H54 (cell line): ENCODE measurements around the gene MTFP1.

ENCODE experiments used
- DNase-seq: peaks from one replicate; pipeline ENCODE4 v3.0.0; 2011; ENCODE audit warnings: low spot score, mixed read lengths; ENCODE audit not compliant: insufficient read length
- FAIRE-seq: peaks from 3 replicates; lab custom pipeline; 2011; peaks lifted over from hg19 to GRCh38; lab: Jason Lieb, UNC
- POLR2A ChIP-seq: IDR thresholded peaks from 2 replicates; pipeline ENCODE4 v1.6.1; 2011; ENCODE audit warnings: low read depth, mild to moderate bottlenecking, low read length

Gene MTFP1

DNA sequence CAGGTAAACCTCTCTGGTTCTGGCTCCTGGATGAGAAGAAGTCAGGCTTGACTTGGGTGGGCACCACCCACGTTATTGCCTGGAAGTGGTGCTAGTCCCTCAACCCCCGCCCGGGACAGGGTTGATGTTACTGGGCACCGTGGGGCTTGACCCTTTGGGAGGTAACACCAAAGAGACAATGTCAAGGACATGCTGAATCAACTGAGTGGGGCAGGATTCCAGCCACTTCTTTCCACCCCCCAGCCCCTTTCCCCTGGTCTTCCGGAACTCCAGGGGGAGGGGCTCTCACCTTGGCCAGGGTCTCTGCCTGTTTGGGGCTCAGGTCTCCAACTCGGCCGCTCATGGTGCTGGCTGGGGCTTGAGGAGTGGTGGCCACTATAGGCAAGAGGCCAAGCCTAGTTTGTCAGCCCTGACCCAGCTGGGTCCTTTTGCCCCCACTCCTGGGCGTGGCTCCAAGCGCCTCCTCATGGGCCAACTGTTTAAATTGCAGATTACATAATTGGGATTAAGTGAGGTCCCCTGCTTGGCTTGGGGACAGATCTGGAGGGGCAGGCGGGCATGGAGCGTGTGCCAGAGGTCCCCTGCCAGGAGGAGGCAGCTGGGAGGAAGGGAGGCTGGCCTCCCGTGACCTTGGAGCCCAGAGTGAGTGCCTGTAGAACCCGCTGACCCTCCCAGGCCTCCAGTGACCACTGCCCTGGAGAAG is 46.2 kb downstream of the MTFP1 start, which contains the start of gene SEC14L3:
SEC14L3 (minus strand) TSS at position 402 of the 703 bp plus-strand sequence; CDS start at position 343, 59 bp downstream.
- FAIRE-seq, result no peak
- no peak for DNase-seq
- TF ChIP-seq POLR2A, result no peak

DNA sequence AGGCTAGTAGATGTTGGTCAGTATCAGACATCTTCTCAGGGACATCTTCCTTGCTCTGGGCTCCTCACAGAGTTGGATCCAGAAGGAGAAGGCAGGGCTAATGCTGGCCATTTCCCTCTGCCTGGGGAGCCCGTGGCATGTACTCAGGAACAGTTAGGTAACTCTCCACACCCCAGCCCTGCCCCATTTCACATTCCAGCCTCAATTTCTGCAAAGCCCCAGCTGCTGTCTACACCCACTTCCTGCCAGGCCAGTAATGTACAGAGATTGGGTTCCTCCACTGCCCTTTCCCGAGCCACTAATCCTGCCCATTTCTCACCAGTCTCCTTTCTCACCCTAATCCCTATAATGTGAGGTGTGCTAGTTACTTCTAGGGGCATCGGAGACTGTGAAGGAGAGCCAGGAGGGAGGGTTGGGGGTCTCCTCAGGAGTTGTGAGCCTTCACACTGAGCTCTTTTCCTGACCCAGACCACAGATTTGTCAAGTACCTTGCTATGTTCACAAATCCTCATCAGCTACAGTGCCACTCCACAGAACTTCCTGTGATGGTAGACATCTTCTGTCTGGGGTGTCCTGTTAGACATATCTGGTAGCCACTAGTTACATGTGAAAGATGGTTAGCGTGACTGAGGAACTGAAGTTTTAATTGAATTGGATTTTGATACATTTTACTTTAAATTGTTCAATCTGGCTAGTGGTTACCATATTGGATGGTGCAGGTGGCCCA is 47.6 kb downstream of the MTFP1 start:
- no peak for TF ChIP-seq POLR2A
- DNase-seq (no peak), FAIRE-seq (no peak)

DNA sequence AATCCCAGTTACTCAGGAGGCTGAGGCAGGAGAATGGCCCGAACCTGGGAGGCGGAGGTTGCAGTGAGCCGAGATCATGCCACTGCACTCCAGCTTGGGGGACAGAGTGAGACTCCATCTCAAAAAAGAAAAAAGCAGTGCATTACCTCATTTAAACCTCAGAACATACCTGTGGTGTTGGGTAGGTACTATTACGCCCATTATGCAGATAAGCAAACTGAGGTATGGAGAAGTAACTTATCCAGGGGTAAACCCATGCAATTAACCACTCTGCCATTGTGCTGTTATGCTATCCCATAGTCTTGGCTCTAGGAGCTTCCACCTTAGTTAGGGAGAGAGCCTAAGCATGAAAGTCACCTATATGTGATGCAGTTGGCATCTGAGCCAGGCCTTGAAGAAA is 48.6 kb downstream of the MTFP1 start:
- DNase-seq (no peak), FAIRE-seq (no peak)
- no peak for TF ChIP-seq POLR2A

DNA sequence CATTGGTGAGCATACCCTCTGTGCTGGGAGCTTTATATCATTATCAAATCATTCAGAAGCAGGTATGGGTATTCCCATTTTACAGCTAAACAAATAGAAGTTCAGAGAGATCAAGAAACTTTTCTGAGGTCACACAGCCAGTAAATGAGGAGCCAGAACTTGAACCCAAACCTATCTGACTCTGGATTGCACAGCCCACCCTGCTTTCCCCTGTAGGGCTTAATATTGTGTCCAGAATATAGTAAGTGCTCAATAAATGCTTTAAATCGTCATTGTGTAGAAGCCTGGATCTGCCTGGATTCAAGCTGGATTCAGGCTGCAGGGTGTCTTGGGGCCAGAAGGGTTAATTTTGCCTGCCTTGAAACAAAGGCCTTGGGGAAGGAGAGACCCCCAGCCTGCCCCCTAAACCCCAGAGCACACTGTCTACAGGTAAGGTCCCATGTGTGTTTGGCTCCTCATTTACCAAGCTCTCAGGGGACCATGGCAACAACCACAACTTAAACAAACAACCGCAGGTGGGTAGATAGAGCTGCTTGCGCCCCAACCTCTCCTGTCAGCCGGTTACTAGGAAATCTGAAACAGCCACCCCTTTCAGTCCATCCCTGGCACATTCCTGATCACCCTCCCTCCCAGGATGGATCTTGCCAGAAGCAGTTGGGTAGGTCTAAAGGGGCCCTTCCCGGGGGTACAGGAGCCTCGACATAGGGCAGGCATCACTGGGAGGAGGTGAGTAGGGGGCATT is 49.3 kb downstream of the MTFP1 start:
- FAIRE-seq, result no peak
- DNase-seq, result no peak
- TF ChIP-seq POLR2A, result no peak
